Astrocyte (in vitro differentiated cells and primary cell): Measurements from ENCODE around the gene TLR9.

Experiments
- EZH2 ChIP-seq: IDR thresholded peaks from 2 replicates; pipeline ENCODE4 v1.6.1; 2012; ENCODE audit warnings: mild to moderate bottlenecking, low read length, inconsistent platforms; ENCODE audit not compliant: insufficient read depth
- TF ChIP-seq, protein P1 (sequence below): IDR thresholded peaks from 2 replicates; pipeline ENCODE4 v1.5.1; 2011; ENCODE audit warnings: low read depth, mild to moderate bottlenecking, inconsistent platforms, low read length, moderate library complexity; ENCODE audit not compliant: insufficient read depth

DNA sequence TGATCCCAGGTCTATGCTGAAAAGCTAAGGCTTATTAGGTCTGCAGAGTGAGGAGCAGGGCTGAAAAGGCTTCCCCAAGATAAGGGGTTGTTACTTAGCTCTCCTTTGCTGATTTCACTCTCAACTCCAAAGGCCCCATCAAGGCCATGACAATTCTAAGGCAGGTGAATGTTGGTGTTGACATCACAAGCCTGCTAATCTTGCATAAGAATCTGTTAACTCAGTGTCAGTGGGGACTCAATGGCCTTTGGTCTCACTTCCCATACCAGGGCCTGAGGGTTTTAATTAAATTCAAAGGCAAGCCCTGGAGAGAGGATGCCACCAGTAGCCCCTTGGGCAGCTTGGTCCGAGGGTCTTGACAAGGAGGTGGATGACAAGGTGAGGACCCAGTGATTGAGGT, 36.9 kb downstream of the TLR9 start:
- TF ChIP-seq EZH2: no peak
- TF ChIP-seq, protein P1, sequence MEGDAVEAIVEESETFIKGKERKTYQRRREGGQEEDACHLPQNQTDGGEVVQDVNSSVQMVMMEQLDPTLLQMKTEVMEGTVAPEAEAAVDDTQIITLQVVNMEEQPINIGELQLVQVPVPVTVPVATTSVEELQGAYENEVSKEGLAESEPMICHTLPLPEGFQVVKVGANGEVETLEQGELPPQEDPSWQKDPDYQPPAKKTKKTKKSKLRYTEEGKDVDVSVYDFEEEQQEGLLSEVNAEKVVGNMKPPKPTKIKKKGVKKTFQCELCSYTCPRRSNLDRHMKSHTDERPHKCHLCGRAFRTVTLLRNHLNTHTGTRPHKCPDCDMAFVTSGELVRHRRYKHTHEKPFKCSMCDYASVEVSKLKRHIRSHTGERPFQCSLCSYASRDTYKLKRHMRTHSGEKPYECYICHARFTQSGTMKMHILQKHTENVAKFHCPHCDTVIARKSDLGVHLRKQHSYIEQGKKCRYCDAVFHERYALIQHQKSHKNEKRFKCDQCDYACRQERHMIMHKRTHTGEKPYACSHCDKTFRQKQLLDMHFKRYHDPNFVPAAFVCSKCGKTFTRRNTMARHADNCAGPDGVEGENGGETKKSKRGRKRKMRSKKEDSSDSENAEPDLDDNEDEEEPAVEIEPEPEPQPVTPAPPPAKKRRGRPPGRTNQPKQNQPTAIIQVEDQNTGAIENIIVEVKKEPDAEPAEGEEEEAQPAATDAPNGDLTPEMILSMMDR: no peak
